ENCODE data around the gene SIPA1L2.

GRCh38 chr1:232626452-232626851, 3.5 kb downstream of the SIPA1L2 start:
- TF ChIP-seq POLR2AphosphoS5 (IDR thresholded peaks at IDR 0.05; ENCODE audit: low read depth, low read length) (no peak), POLR2A (IDR thresholded peaks at IDR 0.05; ENCODE audit: low read depth, low read length) (no peak), TAF1 (IDR thresholded peaks at IDR 0.05; ENCODE audit: borderline replicate concordance, low read depth, low read length) (no peak)

Measured in GM12892 (cell line).